Lower leg skin (tissue), 3 donors: ENCODE data around the gene SSRP1.

ENCODE experiments used
- CTCF ChIP-seq, 3 donors: fragments of 450-650 bp; IDR thresholded peaks; one replicate each; pipeline ENCODE4 v1.5.1; 2016; ENCODE audit warnings: antibody characterized with exemption in 3 of 3, mild to moderate bottlenecking in 3 of 3, moderate library complexity in 2 of 3
- POLR2A ChIP-seq, 2 donors: fragments of 450-650 bp; IDR thresholded peaks; one replicate each; pipeline ENCODE4 v1.6.1; 2016 to 2017; ENCODE audit warnings: antibody characterized with exemption in 2 of 2, mild to moderate bottlenecking in 1 of 2, moderate library complexity in 1 of 2

DNA sequence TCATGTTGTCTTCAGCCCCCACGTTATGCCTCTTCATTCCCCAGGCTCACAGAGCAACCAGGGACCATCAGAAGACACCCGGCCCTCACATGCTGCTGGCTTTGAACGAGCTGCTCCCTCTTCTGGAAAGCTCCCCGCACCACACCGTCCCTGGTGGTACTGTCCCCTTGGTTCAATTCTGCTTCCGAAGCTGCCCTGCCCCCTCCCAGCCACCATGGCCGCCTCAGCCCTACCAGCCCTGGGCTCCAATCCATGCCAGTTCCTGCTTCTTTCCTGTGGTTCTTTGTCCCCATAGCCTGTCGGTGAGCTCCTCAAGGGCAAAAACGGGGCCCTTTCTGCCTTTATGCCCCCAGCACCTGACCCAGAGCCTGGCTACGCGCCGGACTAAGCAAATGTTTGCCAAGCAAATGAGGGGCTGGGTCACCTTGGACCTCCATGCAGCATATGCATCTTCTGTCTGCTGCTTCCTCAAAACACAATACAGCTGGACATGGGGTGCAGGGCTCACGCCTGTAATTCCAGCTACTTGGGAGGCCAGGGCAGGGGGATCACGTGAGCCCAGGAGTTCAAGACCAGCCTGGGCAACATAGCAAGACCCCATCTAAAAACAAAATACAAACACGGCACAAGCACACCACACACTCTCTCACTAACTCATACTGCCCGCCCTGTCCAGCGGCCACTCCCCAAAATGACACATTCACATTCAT, 32.3 kb downstream of the SSRP1 start:
- TF ChIP-seq POLR2A (IDR thresholded peaks at IDR 0.05) (no peak), CTCF (IDR thresholded peaks at IDR 0.05) (no peak)
